ENCODE results near the gene MPZL2.

Gene MPZL2

GRCh38 chr11:118258410-118258809, 5.7 kb downstream of the MPZL2 start:
- no peak for DNase-seq (ENCODE audit: extremely low read depth, low read depth)
- no peak; the same call in 1 of the 2 replicates for TF ChIP-seq CTCF (IDR thresholded peaks at IDR 0.05; ENCODE audit: low read depth, low read length)

GRCh38 chr11:118252688-118253087, 11.4 kb downstream of the MPZL2 start:
- no peak for TF ChIP-seq CTCF (IDR thresholded peaks at IDR 0.05; ENCODE audit: low read depth, low read length)
- no peak for DNase-seq (ENCODE audit: extremely low read depth, low read depth)

- TF ChIP-seq CTCF (IDR thresholded peaks at IDR 0.05; ENCODE audit: low read depth, low read length), result no peak
- no peak for DNase-seq (ENCODE audit: extremely low read depth, low read depth)
These were observed 12.0 kb downstream of the MPZL2 start, which contains the start of gene MPZL3 for GRCh38 chr11:118251858-118252652. MPZL3 (minus strand) TSS chr11:118252365; CDS start chr11:118252294, 71 bp downstream.

- no peak for DNase-seq (ENCODE audit: extremely low read depth, low read depth)
- no peak for TF ChIP-seq CTCF (IDR thresholded peaks at IDR 0.05; ENCODE audit: low read depth, low read length)
These were observed 17.1 kb downstream of the MPZL2 start for GRCh38 chr11:118247041-118247440.

- DNase-seq (ENCODE audit: extremely low read depth, low read depth), result no peak
- no peak for TF ChIP-seq CTCF (IDR thresholded peaks at IDR 0.05; ENCODE audit: low read depth, low read length)
These were observed 18.0 kb downstream of the MPZL2 start for GRCh38 chr11:118245936-118246562.

- TF ChIP-seq CTCF (IDR thresholded peaks at IDR 0.05; ENCODE audit: low read depth, low read length), result no peak
- no peak for DNase-seq (ENCODE audit: extremely low read depth, low read depth)
These were observed 19.9 kb downstream of the MPZL2 start for GRCh38 chr11:118243993-118244762.

All from AG09319 (cell line).